ENCODE data around the gene CDK14.

Gene CDK14

DNA sequence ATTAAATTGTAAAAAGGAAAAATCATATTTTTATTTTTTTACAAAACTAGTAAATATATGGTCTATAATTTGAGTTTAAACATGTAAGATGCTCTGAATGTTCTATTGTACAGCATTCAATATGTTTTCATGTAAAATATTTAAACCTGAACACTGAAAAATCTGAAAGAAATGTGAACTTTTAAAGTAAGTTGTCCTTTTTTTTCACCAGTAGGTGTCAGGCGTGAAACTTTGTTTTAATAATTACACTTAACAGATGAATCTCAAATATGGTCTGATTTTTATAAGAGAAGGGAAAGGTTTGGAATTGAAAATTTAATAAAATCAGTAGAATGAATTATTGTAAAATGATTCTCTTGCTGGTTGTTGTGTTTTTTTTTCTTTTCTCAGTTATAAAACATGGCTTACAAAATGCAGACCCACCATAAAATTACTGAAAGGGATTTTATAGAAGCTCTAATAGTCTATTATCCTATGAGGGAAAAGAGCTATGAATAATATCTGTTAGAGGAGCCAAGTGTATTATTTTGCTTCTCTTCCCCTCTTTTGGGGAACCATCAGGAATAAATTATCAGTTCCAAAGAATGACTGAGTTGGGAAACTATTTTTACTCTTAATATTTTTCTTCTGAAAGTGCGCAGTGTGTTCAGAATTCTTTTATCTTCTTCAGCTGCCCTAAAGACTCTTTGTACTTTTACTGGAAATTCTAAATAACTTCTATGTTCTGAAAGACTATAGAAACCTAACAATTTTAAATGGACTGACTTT lies 450.4 kb downstream of the CDK14 start:
- TF ChIP-seq POLR2AphosphoS5 (IDR thresholded peaks at IDR 0.05; ENCODE audit: low read depth, low read length) (no peak), REST (IDR thresholded peaks at IDR 0.05; ENCODE audit: insufficient read depth in 1 of 2, low read depth in 2 of 2, low read length in 2 of 2) (no peak), SIN3A (IDR thresholded peaks at IDR 0.05; ENCODE audit: borderline replicate concordance, insufficient read depth, low read length) (no peak), TAF1 (IDR thresholded peaks at IDR 0.05; ENCODE audit: borderline replicate concordance, insufficient read depth, low read length) (no peak), FOXP2 (optimal IDR thresholded peaks at IDR 0.05; ENCODE audit: borderline replicate concordance, extremely low read depth, extremely low read length, insufficient read depth) (no peak)

DNA sequence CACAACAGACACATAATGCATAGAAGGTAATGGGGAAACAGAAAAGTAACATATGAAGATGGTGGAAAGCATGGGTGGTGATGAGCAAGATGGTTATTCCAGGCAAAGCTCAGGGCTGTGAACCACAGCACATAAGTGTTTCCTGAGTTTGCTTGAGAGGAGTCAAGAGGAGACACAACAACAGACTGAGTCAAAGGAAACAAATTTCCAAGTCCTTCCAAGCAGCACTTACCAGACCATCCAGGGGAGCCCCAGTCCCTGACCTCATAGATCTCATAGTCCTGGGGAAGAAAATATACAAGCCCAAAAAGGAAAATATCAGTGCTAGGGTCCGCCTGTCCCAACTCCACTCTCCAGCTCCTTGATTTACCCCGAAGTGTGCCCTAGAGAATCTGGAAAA lies 451.5 kb downstream of the CDK14 start:
- TF ChIP-seq FOXP2 (optimal IDR thresholded peaks at IDR 0.05; ENCODE audit: borderline replicate concordance, extremely low read depth, extremely low read length, insufficient read depth) (no peak), REST (IDR thresholded peaks at IDR 0.05; ENCODE audit: insufficient read depth in 1 of 2, low read depth in 2 of 2, low read length in 2 of 2) (no peak), SIN3A (IDR thresholded peaks at IDR 0.05; ENCODE audit: borderline replicate concordance, insufficient read depth, low read length) (no peak), TAF1 (IDR thresholded peaks at IDR 0.05; ENCODE audit: borderline replicate concordance, insufficient read depth, low read length) (no peak), POLR2AphosphoS5 (IDR thresholded peaks at IDR 0.05; ENCODE audit: low read depth, low read length) (no peak)

- TF ChIP-seq TAF1 (IDR thresholded peaks at IDR 0.05; ENCODE audit: borderline replicate concordance, insufficient read depth, low read length) = no peak
- no peak for TF ChIP-seq POLR2AphosphoS5 (IDR thresholded peaks at IDR 0.05; ENCODE audit: low read depth, low read length)
- no peak for TF ChIP-seq FOXP2 (optimal IDR thresholded peaks at IDR 0.05; ENCODE audit: borderline replicate concordance, extremely low read depth, extremely low read length, insufficient read depth)
- TF ChIP-seq REST (IDR thresholded peaks at IDR 0.05; ENCODE audit: insufficient read depth in 1 of 2, low read depth in 2 of 2, low read length in 2 of 2) = no peak
- no peak for TF ChIP-seq SIN3A (IDR thresholded peaks at IDR 0.05; ENCODE audit: borderline replicate concordance, insufficient read depth, low read length)
Measured at GRCh38 chr7:91050677-91051076, 454.6 kb downstream of the CDK14 start.

- TF ChIP-seq REST (IDR thresholded peaks at IDR 0.05; ENCODE audit: insufficient read depth in 1 of 2, low read depth in 2 of 2, low read length in 2 of 2) (no peak), POLR2AphosphoS5 (IDR thresholded peaks at IDR 0.05; ENCODE audit: low read depth, low read length) (no peak), FOXP2 (optimal IDR thresholded peaks at IDR 0.05; ENCODE audit: borderline replicate concordance, extremely low read depth, extremely low read length, insufficient read depth) (no peak), SIN3A (IDR thresholded peaks at IDR 0.05; ENCODE audit: borderline replicate concordance, insufficient read depth, low read length) (no peak), TAF1 (IDR thresholded peaks at IDR 0.05; ENCODE audit: borderline replicate concordance, insufficient read depth, low read length) (no peak)
Measured at GRCh38 chr7:91051966-91052365, 455.8 kb downstream of the CDK14 start.

Measured in PFSK-1 (cell line).